GM12878 (cell line): Measurements from ENCODE around the gene DGLUCY. TPM values are rescaled to one million over a fixed set of nuclear protein-coding genes. Genes with fewer than 3 reads are reported as not detected.

Experiments used
- BCL11A ChIP-seq: IDR thresholded peaks from 2 replicates; pipeline ENCODE4 v1.6.1; 2011; ENCODE audit warnings: low read depth, low read length
- CUX1 ChIP-seq: IDR thresholded peaks from 2 replicates; pipeline ENCODE4 v1.6.1; 2012; ENCODE audit warnings: improper control_type of control experiment, low read depth, low read length; ENCODE audit not compliant: insufficient replicate concordance
- EED ChIP-seq: sonication (generic); IDR thresholded peaks from 2 replicates; pipeline ENCODE4 v1.6.1; 2016; ENCODE audit warnings: antibody characterized with exemption, low read depth
- ESRRA ChIP-seq: IDR thresholded peaks from 2 replicates; pipeline ENCODE4 v1.6.1; 2012; ENCODE audit warnings: mild to moderate bottlenecking, low read length, improper control_type of control experiment
- EZH2 ChIP-seq: IDR thresholded peaks from 2 replicates; pipeline ENCODE4 v1.6.1; 2012; ENCODE audit warnings: low read depth, mild to moderate bottlenecking, control low read depth, inconsistent platforms, low read length, borderline replicate concordance; ENCODE audit not compliant: control insufficient read depth
- FOS ChIP-seq: IDR thresholded peaks from 3 replicates; pipeline ENCODE4 v1.6.1; 2011; ENCODE audit warnings: borderline replicate concordance; ENCODE audit not compliant: insufficient read length; ENCODE audit errors: extremely low read depth
- GATAD2B ChIP-seq: fragments of 450-650 bp; conservative IDR thresholded peaks from 2 replicates; pipeline ENCODE4 v1.6.1; 2017; ENCODE audit warnings: low read depth, mild to moderate bottlenecking, moderate library complexity
- HSF1 ChIP-seq: fragments of 150-350 bp; IDR thresholded peaks from 2 replicates; pipeline ENCODE4 v1.6.1; 2014; ENCODE audit warnings: mild to moderate bottlenecking, low read depth, low read length
- IKZF1 ChIP-seq: fragments of 450-650 bp; conservative IDR thresholded peaks from 2 replicates; pipeline ENCODE4 v1.6.1; 2017; ENCODE audit warnings: antibody characterized with exemption, mild to moderate bottlenecking
- KDM1A ChIP-seq: fragments of 200-600 bp; sonication (generic); IDR thresholded peaks from 2 replicates; pipeline ENCODE4 v1.6.1; 2016; ENCODE audit warnings: borderline replicate concordance
- KLF5 ChIP-seq: fragments of 450-650 bp; IDR thresholded peaks from 2 replicates; pipeline ENCODE4 v1.6.1; 2014; ENCODE audit warnings: mild to moderate bottlenecking; ENCODE audit not compliant: partially characterized antibody
- LARP7 ChIP-seq: fragments of 450-650 bp; IDR thresholded peaks from 2 replicates; pipeline ENCODE4 v1.6.1; 2017; ENCODE audit warnings: mild to moderate bottlenecking
- MEF2A ChIP-seq: IDR thresholded peaks from 2 replicates; pipeline ENCODE4 v1.6.1; 2011; ENCODE audit warnings: low read depth, mild to moderate bottlenecking, low read length, moderate library complexity; ENCODE audit not compliant: insufficient read depth
- MTA2 ChIP-seq: fragments of 450-650 bp; IDR thresholded peaks from 2 replicates; pipeline ENCODE4 v1.6.1; 2016; ENCODE audit warnings: low read depth, mild to moderate bottlenecking, moderate library complexity
- NBN ChIP-seq: fragments of 450-650 bp; IDR thresholded peaks from 2 replicates; pipeline ENCODE4 v1.6.1; 2016
- NR2C1 ChIP-seq: fragments of 450-650 bp; IDR thresholded peaks from 2 replicates; pipeline ENCODE4 v1.6.1; 2017; ENCODE audit warnings: antibody characterized with exemption, mild to moderate bottlenecking, moderate library complexity
- RAD51 ChIP-seq: fragments of 450-650 bp; IDR thresholded peaks from 2 replicates; pipeline ENCODE4 v1.6.1; 2016; ENCODE audit warnings: moderate library complexity, mild to moderate bottlenecking, inconsistent platforms
- RELA ChIP-seq: fragments of 450-650 bp; IDR thresholded peaks from 2 replicates; pipeline ENCODE4 v1.8.0; 2014; ENCODE audit warnings: borderline replicate concordance; ENCODE audit not compliant: partially characterized antibody
- SKIL ChIP-seq: fragments of 450-650 bp; IDR thresholded peaks from 2 replicates; pipeline ENCODE4 v1.6.1; 2017; ENCODE audit warnings: mild to moderate bottlenecking, low read depth, inconsistent platforms; ENCODE audit not compliant: poor library complexity, severe bottlenecking
- SMAD1 ChIP-seq: fragments of 450-650 bp; IDR thresholded peaks from 2 replicates; pipeline ENCODE4 v1.6.1; 2018; ENCODE audit warnings: mild to moderate bottlenecking, low read depth; ENCODE audit not compliant: partially characterized antibody
- YBX1 ChIP-seq: fragments of 450-650 bp; IDR thresholded peaks from 2 replicates; pipeline ENCODE4 v1.6.1; 2016; ENCODE audit warnings: antibody characterized with exemption
- ZNF24 ChIP-seq: fragments of 450-650 bp; IDR thresholded peaks from 2 replicates; pipeline ENCODE4 v1.6.1; 2017; ENCODE audit warnings: antibody characterized with exemption, mild to moderate bottlenecking
- polyA plus RNA-seq, 11 experiments: library from polyadenylated mRNA; depleted of rRNA in 4 of 11; unstranded in 6 of 11; stranded (reverse) in 5 of 11; fragments of >200 nt; fragmentation: Nextera tagmentation in 4 of 11; fragmentation: Illumina TruSeq in 1 of 11; extraction: Ambion mirVana in 4 of 11; extraction: Trizol in 1 of 11; gene quantifications; 1 replicate in 1 of 11; 2 replicates in 10 of 11; pipeline versions ENCODE4 v1.2.1 to v1.2.3, GENCODE V29; 2011 to 2016; ENCODE audit warnings: inconsistent platforms in 2 of 11, missing spikeins in 2 of 11, low read depth in 1 of 11
- total RNA-seq, 4 experiments: library from RNA; depleted of rRNA in 3 of 4; stranded (reverse); fragments of >200 nt in 3 of 4; fragmentation: Illumina TruSeq in 1 of 4; extraction: Trizol in 1 of 4; gene quantifications; 2 replicates each; pipeline versions ENCODE4 v1.2.1 to v1.2.3, GENCODE V29; 2013 to 2021

Gene DGLUCY
- total and polyA plus RNA-seq, 10 of the 15 experiments (the other 5 are each of a cell fraction or from before 2014, with no cell fraction given) = 15.0 to 70.3 (median 55.1) TPM

- no peak for TF ChIP-seq CUX1
- TF ChIP-seq MEF2A = peak; percentile 79; the same call in 1 of the 2 replicates
- TF ChIP-seq HSF1 = no peak
- TF ChIP-seq BCL11A = peak; percentile 71
- no peak for TF ChIP-seq NBN
- no peak for TF ChIP-seq RELA
- no peak for TF ChIP-seq ESRRA
- no peak for TF ChIP-seq KDM1A
- peak; percentile 63 for TF ChIP-seq IKZF1
- TF ChIP-seq NR2C1 = no peak
- peak; percentile 67 for TF ChIP-seq ZNF24
- no peak; the same call in 1 of the 2 replicates for TF ChIP-seq EED
- TF ChIP-seq SMAD1 = no peak
- peak; percentile 41; the same call in 1 of the 2 replicates for TF ChIP-seq RAD51
- no peak for TF ChIP-seq FOS
- no peak for TF ChIP-seq LARP7
- peak; percentile 89 for TF ChIP-seq MTA2
- TF ChIP-seq KLF5 = no peak
- TF ChIP-seq YBX1 = no peak
- TF ChIP-seq EZH2 = no peak
- 0 out of 2 replicates have a peak, but pooled peaks have one; percentile 23 for TF ChIP-seq GATAD2B
- TF ChIP-seq SKIL = peak; percentile 77
These were observed 35.7 kb upstream of the DGLUCY start (continued) for GRCh38 chr14:91078095-91078737.
